A549 (cell line): ENCODE results near the gene ANKRD29.

Source experiments
- CHD4 ChIP-seq: fragments of 200-600 bp; sonication (generic); IDR thresholded peaks from 2 replicates; pipeline ENCODE4 v1.6.1; 2016; ENCODE audit warnings: antibody characterized with exemption, mild to moderate bottlenecking, borderline replicate concordance
- EP300 ChIP-seq, 2 experiments: fragments of >200 bp; sonication (Bioruptor Twin); formaldehyde crosslinking; IDR thresholded peaks; 2 replicates in 1 of 2; 3 replicates in 1 of 2; pipeline ENCODE4 v1.6.1; 2016 to 2017
- HOXB5 ChIP-seq: fragments of 250-450 bp; sonication (Bioruptor Pico); IDR thresholded peaks from 2 replicates; pipeline ENCODE4 v1.5.0; 2020; ENCODE audit warnings: mild to moderate bottlenecking, moderate library complexity
- JUN ChIP-seq, 2 experiments: fragments of >200 bp; sonication (Bioruptor Twin); formaldehyde crosslinking; IDR thresholded peaks; 2 replicates in 1 of 2; 3 replicates in 1 of 2; pipeline ENCODE4 v1.6.1; 2016 to 2017
- JUNB ChIP-seq: fragments of >200 bp; sonication (Bioruptor Twin); formaldehyde crosslinking; IDR thresholded peaks from 2 replicates; pipeline ENCODE4 v1.6.1; 2016
- POLR2A ChIP-seq: IDR thresholded peaks from 2 replicates; pipeline ENCODE4 v1.6.1; 2012; ENCODE audit warnings: mild to moderate bottlenecking, low read length
- RAD21 ChIP-seq, 2 experiments: fragments of >200 bp in 1 of 2; sonication (Bioruptor Twin) in 1 of 2; formaldehyde crosslinking in 1 of 2; IDR thresholded peaks in 1 of 2; conservative IDR thresholded peaks in 1 of 2; 2 replicates in 1 of 2; 3 replicates in 1 of 2; pipeline ENCODE4 v1.6.1; 2012 to 2018; ENCODE audit warnings: inconsistent platforms in 1 of 2
- RFX5 ChIP-seq: fragments of 450-650 bp; IDR thresholded peaks from 2 replicates; pipeline ENCODE4 v1.7.1; 2014; ENCODE audit warnings: antibody characterized with exemption, mild to moderate bottlenecking, moderate library complexity
- TF ChIP-seq, protein P1 (sequence below): fragments of >200 bp; sonication (Bioruptor Twin); formaldehyde crosslinking; IDR thresholded peaks from 3 replicates; pipeline ENCODE4 v1.5.1; 2016
- TF ChIP-seq, protein P2 (sequence below): fragments of >200 bp; sonication (Bioruptor Twin); formaldehyde crosslinking; IDR thresholded peaks from 3 replicates; pipeline ENCODE4 v1.6.1; 2016

DNA sequence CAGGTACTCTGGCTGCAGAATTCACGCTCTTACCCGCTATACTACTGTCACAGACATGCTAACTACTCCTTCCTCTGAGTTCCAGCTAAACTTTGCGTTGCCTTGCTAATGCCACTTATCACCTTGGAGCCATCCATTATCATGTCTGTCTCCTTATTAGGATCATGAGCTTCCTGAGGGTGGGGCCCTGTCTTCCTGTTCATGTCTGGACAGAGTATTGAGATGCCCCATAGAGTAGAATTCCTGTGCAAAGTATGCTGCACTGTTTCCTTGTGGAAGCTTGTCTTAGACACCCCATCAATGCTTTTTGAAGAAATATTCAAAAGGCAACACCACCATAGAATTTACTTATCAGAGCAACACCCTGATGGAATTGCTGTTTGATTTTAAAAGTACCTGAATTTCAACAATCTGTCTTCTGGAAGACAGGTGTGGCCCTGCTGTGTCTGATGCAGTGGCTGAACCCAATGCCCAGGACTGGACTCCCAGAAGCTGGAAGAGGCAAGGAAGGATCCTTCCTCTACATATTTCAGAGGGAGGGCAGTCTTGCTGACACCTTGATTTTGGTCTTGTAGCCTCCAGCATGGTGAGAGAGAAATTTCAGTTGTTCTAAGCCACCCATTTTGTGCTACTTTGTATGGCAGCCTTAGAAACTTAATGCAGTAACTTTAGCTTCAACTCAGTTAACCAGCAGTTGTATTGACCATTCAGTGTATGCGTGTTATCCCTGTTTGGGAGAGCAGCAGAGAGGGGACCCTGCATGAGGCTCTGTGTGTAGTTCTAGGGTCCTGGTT lies 32.1 kb upstream of the ANKRD29 start:
- TF ChIP-seq, protein P1, sequence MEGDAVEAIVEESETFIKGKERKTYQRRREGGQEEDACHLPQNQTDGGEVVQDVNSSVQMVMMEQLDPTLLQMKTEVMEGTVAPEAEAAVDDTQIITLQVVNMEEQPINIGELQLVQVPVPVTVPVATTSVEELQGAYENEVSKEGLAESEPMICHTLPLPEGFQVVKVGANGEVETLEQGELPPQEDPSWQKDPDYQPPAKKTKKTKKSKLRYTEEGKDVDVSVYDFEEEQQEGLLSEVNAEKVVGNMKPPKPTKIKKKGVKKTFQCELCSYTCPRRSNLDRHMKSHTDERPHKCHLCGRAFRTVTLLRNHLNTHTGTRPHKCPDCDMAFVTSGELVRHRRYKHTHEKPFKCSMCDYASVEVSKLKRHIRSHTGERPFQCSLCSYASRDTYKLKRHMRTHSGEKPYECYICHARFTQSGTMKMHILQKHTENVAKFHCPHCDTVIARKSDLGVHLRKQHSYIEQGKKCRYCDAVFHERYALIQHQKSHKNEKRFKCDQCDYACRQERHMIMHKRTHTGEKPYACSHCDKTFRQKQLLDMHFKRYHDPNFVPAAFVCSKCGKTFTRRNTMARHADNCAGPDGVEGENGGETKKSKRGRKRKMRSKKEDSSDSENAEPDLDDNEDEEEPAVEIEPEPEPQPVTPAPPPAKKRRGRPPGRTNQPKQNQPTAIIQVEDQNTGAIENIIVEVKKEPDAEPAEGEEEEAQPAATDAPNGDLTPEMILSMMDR: no peak
- TF ChIP-seq POLR2A (no peak), EP300 (IDR thresholded peaks at IDR 0.05) (no peak), JUN (IDR thresholded peaks at IDR 0.05) (no peak; a peak in 1 of 5 replicates), JUNB (no peak), RFX5 (no peak), HOXB5 (CRISPR knock-in tag) (no peak), CHD4 (no peak), RAD21 (conservative IDR thresholded peaks at IDR 0.05 in 1 of 2, IDR thresholded peaks at IDR 0.05 in 1 of 2) (no peak)
- TF ChIP-seq, protein P2, sequence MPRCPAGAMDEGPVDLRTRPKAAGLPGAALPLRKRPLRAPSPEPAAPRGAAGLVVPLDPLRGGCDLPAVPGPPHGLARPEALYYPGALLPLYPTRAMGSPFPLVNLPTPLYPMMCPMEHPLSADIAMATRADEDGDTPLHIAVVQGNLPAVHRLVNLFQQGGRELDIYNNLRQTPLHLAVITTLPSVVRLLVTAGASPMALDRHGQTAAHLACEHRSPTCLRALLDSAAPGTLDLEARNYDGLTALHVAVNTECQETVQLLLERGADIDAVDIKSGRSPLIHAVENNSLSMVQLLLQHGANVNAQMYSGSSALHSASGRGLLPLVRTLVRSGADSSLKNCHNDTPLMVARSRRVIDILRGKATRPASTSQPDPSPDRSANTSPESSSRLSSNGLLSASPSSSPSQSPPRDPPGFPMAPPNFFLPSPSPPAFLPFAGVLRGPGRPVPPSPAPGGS: no peak
